H9 (cell line): ENCODE results near the gene DLK1. TPM values are rescaled to one million over a fixed set of nuclear protein-coding genes. Genes with fewer than 3 reads are reported as not detected.

Experiments used
- DNase-seq: peaks from one replicate; pipeline ENCODE4 v3.0.0-alpha.2; 2017
- H2AFZ ChIP-seq: one replicate; pipeline ENCODE4 v1.6.1; 2013; ENCODE audit warnings: mild to moderate bottlenecking, low read length, control low read depth, moderate library complexity
- H2AK5ac ChIP-seq: 2 replicates; pipeline ENCODE4 v1.6.1; 2013; ENCODE audit warnings: low read length, control low read depth, mixed read lengths; ENCODE audit not compliant: insufficient read length
- H2BK120ac ChIP-seq: one replicate; pipeline ENCODE4 v1.6.1; 2013; ENCODE audit warnings: low read depth, mild to moderate bottlenecking, low read length, control low read depth, inconsistent platforms; ENCODE audit not compliant: poor library complexity, severe bottlenecking
- H2BK12ac ChIP-seq: 2 replicates; pipeline ENCODE4 v1.6.1; 2013; ENCODE audit warnings: low read length, control low read depth, mixed read lengths, low read depth; ENCODE audit not compliant: insufficient read length
- H2BK15ac ChIP-seq: 2 replicates; pipeline ENCODE4 v1.6.1; 2013; ENCODE audit warnings: low read depth, low read length, control low read depth
- H2BK20ac ChIP-seq: one replicate; pipeline ENCODE4 v1.6.1; 2013; ENCODE audit warnings: low read depth, mild to moderate bottlenecking, low read length, control low read depth, inconsistent platforms; ENCODE audit not compliant: poor library complexity, severe bottlenecking
- H2BK5ac ChIP-seq: 2 replicates; pipeline ENCODE4 v1.6.1; 2013; ENCODE audit warnings: low read length, control low read depth, mixed read lengths; ENCODE audit not compliant: insufficient read length
- H3K14ac ChIP-seq: 2 replicates; pipeline ENCODE4 v1.6.1; 2013; ENCODE audit warnings: low read length, control low read depth; ENCODE audit not compliant: insufficient read depth
- H3K18ac ChIP-seq: 2 replicates; pipeline ENCODE4 v1.6.1; 2013; ENCODE audit warnings: low read depth, mild to moderate bottlenecking, mixed read lengths, low read length, control low read depth; ENCODE audit not compliant: insufficient read length
- H3K23ac ChIP-seq: 2 replicates; pipeline ENCODE4 v1.6.1; 2013; ENCODE audit warnings: low read length, control low read depth, mixed read lengths, low read depth; ENCODE audit not compliant: insufficient read length
- H3K23me2 ChIP-seq: 2 replicates; pipeline ENCODE4 v1.6.1; 2013; ENCODE audit warnings: low read depth, mild to moderate bottlenecking, mixed read lengths, low read length, control low read depth; ENCODE audit not compliant: insufficient read length, poor library complexity, severe bottlenecking
- H3K27ac ChIP-seq: 2 replicates; pipeline ENCODE4 v1.5.1; 2013; ENCODE audit warnings: low read length, control low read depth, mixed read lengths, low read depth; ENCODE audit not compliant: insufficient read length
- H3K27me3 ChIP-seq: 2 replicates; pipeline ENCODE4 v1.6.1; 2013; ENCODE audit warnings: low read length, control low read depth, inconsistent platforms; ENCODE audit not compliant: insufficient read depth
- H3K4ac ChIP-seq: 2 replicates; pipeline ENCODE4 v1.6.1; 2013; ENCODE audit warnings: low read depth, mild to moderate bottlenecking, control low read depth, inconsistent platforms, low read length, moderate library complexity
- H3K4me1 ChIP-seq: 2 replicates; pipeline ENCODE4 v1.6.1; 2013; ENCODE audit warnings: low read length, control low read depth, inconsistent platforms; ENCODE audit not compliant: insufficient read depth
- H3K4me2 ChIP-seq: 2 replicates; pipeline ENCODE4 v1.6.1; 2013; ENCODE audit warnings: low read length, control low read depth, mixed read lengths; ENCODE audit not compliant: insufficient read length, insufficient read depth
- H3K56ac ChIP-seq: 2 replicates; pipeline ENCODE4 v1.6.1; 2013; ENCODE audit warnings: low read depth, mild to moderate bottlenecking, mixed read lengths, low read length, control low read depth; ENCODE audit not compliant: insufficient read length
- H3K79me1 ChIP-seq: 2 replicates; pipeline ENCODE4 v1.6.1; 2013; ENCODE audit warnings: low read depth, mild to moderate bottlenecking, moderate library complexity, low read length, control low read depth, inconsistent platforms; ENCODE audit not compliant: insufficient read depth, poor library complexity, severe bottlenecking
- H3K79me2 ChIP-seq: 2 replicates; pipeline ENCODE4 v1.6.1; 2013; ENCODE audit warnings: low read length, control low read depth, inconsistent platforms; ENCODE audit not compliant: insufficient read depth
- H3K9ac ChIP-seq: 2 replicates; pipeline ENCODE4 v1.6.1; 2013; ENCODE audit warnings: low read length, control low read depth, mixed read lengths; ENCODE audit not compliant: insufficient read length; ENCODE audit errors: extremely low read depth
- H3K9me3 ChIP-seq: one replicate; pipeline ENCODE4 v1.6.1; 2013; ENCODE audit warnings: low read depth, low read length, inconsistent platforms; ENCODE audit not compliant: control insufficient read depth
- H3T11ph ChIP-seq: one replicate; pipeline ENCODE4 v1.6.1; 2013; ENCODE audit warnings: mild to moderate bottlenecking, low read length, control low read depth, inconsistent platforms
- H4K20me1 ChIP-seq: one replicate; pipeline ENCODE4 v1.6.1; 2013; ENCODE audit not compliant: control insufficient read depth, insufficient read length, insufficient read depth
- H4K5ac ChIP-seq: 2 replicates; pipeline ENCODE4 v1.6.1; 2013; ENCODE audit warnings: low read depth, mild to moderate bottlenecking, mixed read lengths, low read length, control low read depth; ENCODE audit not compliant: insufficient read length
- H4K8ac ChIP-seq: replicated peaks from 2 replicates; pipeline ENCODE4 v1.6.1; 2013; ENCODE audit warnings: low read length, control low read depth, mixed read lengths, low read depth; ENCODE audit not compliant: insufficient read length
- H4K91ac ChIP-seq: 2 replicates; pipeline ENCODE4 v1.6.1; 2013; ENCODE audit warnings: low read depth, mild to moderate bottlenecking, moderate library complexity, mixed read lengths, low read length, control low read depth; ENCODE audit not compliant: insufficient read length
- H3K27ac Mint-ChIP-seq, 3 experiments: 2 replicates in 2 of 3; 3 replicates in 1 of 3; pipeline ENCODE4 v1.8.0; 2020 to 2021; ENCODE audit warnings: mixed read lengths in 3 of 3, mild to moderate bottlenecking in 1 of 3, moderate library complexity in 1 of 3
- H3K27me3 Mint-ChIP-seq: 2 replicates; pipeline ENCODE4 v1.8.0; 2021; ENCODE audit warnings: low read depth, mild to moderate bottlenecking, moderate library complexity, mixed read lengths
- H3K36me3 Mint-ChIP-seq, 3 experiments: 2 replicates in 2 of 3; 3 replicates in 1 of 3; pipeline ENCODE4 v1.8.0; 2020 to 2021; ENCODE audit warnings: low read depth in 3 of 3, mixed read lengths in 3 of 3; ENCODE audit not compliant: insufficient read depth in 1 of 3
- H3K4me1 Mint-ChIP-seq, 2 experiments: 2 replicates each; pipeline ENCODE4 v1.8.0; 2020; ENCODE audit warnings: mixed read lengths in 2 of 2
- H3K4me3 Mint-ChIP-seq, 2 experiments: 2 replicates in 1 of 2; 3 replicates in 1 of 2; pipeline ENCODE4 v1.8.0; 2020 to 2021; ENCODE audit warnings: mild to moderate bottlenecking in 2 of 2, mixed read lengths in 2 of 2, moderate library complexity in 1 of 2
- H3K9me3 Mint-ChIP-seq, 2 experiments: 2 replicates in 1 of 2; 3 replicates in 1 of 2; pipeline ENCODE4 v1.8.0; 2020; ENCODE audit warnings: mild to moderate bottlenecking in 2 of 2, mixed read lengths in 2 of 2, moderate library complexity in 1 of 2
- WGBS: extraction: QIAGEN DNeasy Blood & Tissue Kit; methylation state at CpG from one replicate; pipeline ENCODE4 v1.1.7; 2013; ENCODE audit warnings: missing lambda C conversion rate, low lambda C conversion rate, mixed read lengths; ENCODE audit not compliant: insufficient read length; ENCODE audit errors: extremely low coverage; 5-methylcytosine and 5-hydroxymethylcytosine counted together
- total RNA-seq: library from RNA; stranded (reverse); gene quantifications from 2 replicates; pipeline ENCODE4 v1.2.1, GENCODE V29; 2021
- TF ChIP-seq, protein P1 (sequence below): fragments of 200-600 bp; sonication (generic); conservative IDR thresholded peaks from 3 replicates; pipeline ENCODE4 v1.8.0; 2021; ENCODE audit warnings: antibody characterized with exemption, mild to moderate bottlenecking

The DLK1 gene
- total RNA-seq, 1 experiment from 2014 or later = 2.8 TPM

DNA sequence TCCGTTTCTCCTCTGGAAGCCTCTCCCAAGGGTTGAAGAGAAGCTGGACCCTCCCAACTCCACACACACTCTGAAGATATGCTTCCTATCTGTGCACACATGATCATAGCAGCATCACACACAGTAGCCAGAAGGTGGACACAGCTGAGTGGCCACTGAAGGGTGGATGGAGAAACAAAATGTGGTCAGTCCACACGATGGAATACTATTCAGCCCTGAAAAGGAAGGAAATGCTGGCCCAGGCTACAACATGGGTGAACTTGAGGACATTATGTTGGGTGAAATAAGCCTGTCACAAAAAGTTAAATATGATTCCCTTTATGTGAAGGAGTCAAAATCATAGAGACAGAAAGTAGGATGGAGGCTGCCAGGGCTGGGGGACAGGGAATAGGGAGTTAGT is 43.9 kb upstream of the DLK1 start:
- no peak overlapping the region for H2BK120ac ChIP-seq
- no peak overlapping the region for H2BK5ac ChIP-seq
- H3T11ph ChIP-seq = no peak overlapping the region
- H2BK20ac ChIP-seq = no peak overlapping the region
- no peak overlapping the region for H3K4me3 Mint-ChIP-seq
- H3K4me2 ChIP-seq = no peak overlapping the region
- H3K27me3 Mint-ChIP-seq = peaks cover 3% of the 10 kb centered on the region; the same call in 1 of the 2 replicates
- no peaks in the 10 kb centered on the region for H3K79me2 ChIP-seq
- H2BK15ac ChIP-seq = no peak overlapping the region
- DNase-seq = no peak
- 0 out of 7 replicates have a peak, but pooled peaks cover 0 to 1% (median 0%) of the 10 kb centered on the region in 3 experiments for H3K36me3 Mint-ChIP-seq
- no peak overlapping the region for H2AK5ac ChIP-seq
- H3K27ac Mint-ChIP-seq = no peak overlapping the region
- no peaks in the 10 kb centered on the region for H3K23me2 ChIP-seq
- no peak overlapping the region for H3K23ac ChIP-seq
- no peaks in the 10 kb centered on the region for H4K20me1 ChIP-seq
- H3K27ac ChIP-seq = no peak overlapping the region
- no peak overlapping the region for H4K91ac ChIP-seq
- H3K4ac ChIP-seq = no peak overlapping the region
- H3K14ac ChIP-seq = no peak overlapping the region
- H3K9me3 ChIP-seq = no peaks in the 10 kb centered on the region
- H3K27me3 ChIP-seq = no peaks in the 10 kb centered on the region
- no CpG with 5 or more reads among the region's 2 CpGs for WGBS
- no peak overlapping the region for H3K18ac ChIP-seq
- TF ChIP-seq, protein P1, sequence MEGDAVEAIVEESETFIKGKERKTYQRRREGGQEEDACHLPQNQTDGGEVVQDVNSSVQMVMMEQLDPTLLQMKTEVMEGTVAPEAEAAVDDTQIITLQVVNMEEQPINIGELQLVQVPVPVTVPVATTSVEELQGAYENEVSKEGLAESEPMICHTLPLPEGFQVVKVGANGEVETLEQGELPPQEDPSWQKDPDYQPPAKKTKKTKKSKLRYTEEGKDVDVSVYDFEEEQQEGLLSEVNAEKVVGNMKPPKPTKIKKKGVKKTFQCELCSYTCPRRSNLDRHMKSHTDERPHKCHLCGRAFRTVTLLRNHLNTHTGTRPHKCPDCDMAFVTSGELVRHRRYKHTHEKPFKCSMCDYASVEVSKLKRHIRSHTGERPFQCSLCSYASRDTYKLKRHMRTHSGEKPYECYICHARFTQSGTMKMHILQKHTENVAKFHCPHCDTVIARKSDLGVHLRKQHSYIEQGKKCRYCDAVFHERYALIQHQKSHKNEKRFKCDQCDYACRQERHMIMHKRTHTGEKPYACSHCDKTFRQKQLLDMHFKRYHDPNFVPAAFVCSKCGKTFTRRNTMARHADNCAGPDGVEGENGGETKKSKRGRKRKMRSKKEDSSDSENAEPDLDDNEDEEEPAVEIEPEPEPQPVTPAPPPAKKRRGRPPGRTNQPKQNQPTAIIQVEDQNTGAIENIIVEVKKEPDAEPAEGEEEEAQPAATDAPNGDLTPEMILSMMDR = no peak
- no peak overlapping the region for H4K5ac ChIP-seq
- no peak overlapping the region for H3K56ac ChIP-seq
- H3K4me1 Mint-ChIP-seq = peaks cover 0 to 5% of the 10 kb centered on the region in 2 experiments; a peak in 2 of 4 replicates
- peaks cover 0 to 8% of the 10 kb centered on the region in 2 experiments; a peak in 2 of 5 replicates for H3K9me3 Mint-ChIP-seq
- H4K8ac ChIP-seq = no peak overlapping the region
- H2AFZ ChIP-seq = no peak overlapping the region
- no peaks in the 10 kb centered on the region for H3K79me1 ChIP-seq
- no peak overlapping the region for H3K9ac ChIP-seq
- H3K4me1 ChIP-seq = no peaks in the 10 kb centered on the region
- no peak overlapping the region for H2BK12ac ChIP-seq
